Activated effector memory CD4-positive, alpha-beta T cell treated with anti-CD3 and anti-CD28 coated beads, Interleukin-2, amount 50 U/mL, for 16 hours (primary cell): ENCODE results near the gene COG6.

Experiments used
- DNase-seq: peaks from one replicate; pipeline ENCODE4 v3.0.0-alpha.2; 2020

Gene COG6

GRCh38 chr13:39682788-39683187 is 27.3 kb downstream of the COG6 start:
- no peak for DNase-seq

- no peak for DNase-seq
Measured at GRCh38 chr13:39684531-39685137, 29.2 kb downstream of the COG6 start.

GRCh38 chr13:39685652-39686051 is 30.2 kb downstream of the COG6 start:
- DNase-seq: no peak

- DNase-seq: no peak
Measured at GRCh38 chr13:39688278-39688677, 32.8 kb downstream of the COG6 start.

GRCh38 chr13:39688699-39689405 is 33.4 kb downstream of the COG6 start:
- no peak for DNase-seq

- DNase-seq: no peak
Measured at GRCh38 chr13:39692660-39693438, 37.4 kb downstream of the COG6 start.

GRCh38 chr13:39699274-39699673 is 43.8 kb downstream of the COG6 start:
- DNase-seq: no peak

GRCh38 chr13:39712626-39713025 is 57.2 kb downstream of the COG6 start:
- DNase-seq: no peak

GRCh38 chr13:39729156-39729555 is 73.7 kb downstream of the COG6 start:
- DNase-seq: no peak

- no peak for DNase-seq
Measured at GRCh38 chr13:39734952-39735351, 79.5 kb downstream of the COG6 start.

- no peak for DNase-seq
Measured at GRCh38 chr13:39737047-39737446, 81.6 kb downstream of the COG6 start.

- no peak for DNase-seq
Measured at GRCh38 chr13:39740761-39741160, 85.3 kb downstream of the COG6 start.

GRCh38 chr13:39748961-39749360 is 93.5 kb downstream of the COG6 start:
- no peak for DNase-seq

GRCh38 chr13:39749528-39749927 is 94.1 kb downstream of the COG6 start:
- no peak for DNase-seq

GRCh38 chr13:39751805-39752204 is 96.3 kb downstream of the COG6 start:
- no peak for DNase-seq

GRCh38 chr13:39760521-39760920 is 105.1 kb downstream of the COG6 start:
- DNase-seq: no peak

- DNase-seq: peak; percentile 65
Measured at GRCh38 chr13:39765801-39766463, 110.5 kb downstream of the COG6 start.

GRCh38 chr13:39766464-39767158 is 111.1 kb downstream of the COG6 start:
- DNase-seq: no peak

- no peak for DNase-seq
Measured at GRCh38 chr13:39767791-39768517, 112.5 kb downstream of the COG6 start.

GRCh38 chr13:39768962-39769361 is 113.5 kb downstream of the COG6 start:
- DNase-seq: no peak

- no peak for DNase-seq
Measured at GRCh38 chr13:39770221-39771090, 115.0 kb downstream of the COG6 start.
